WTC11 (cell line): Measurements from ENCODE around the gene KIFBP. TPM values are rescaled to one million over a fixed set of nuclear protein-coding genes. Genes with fewer than 3 reads are reported as not detected.

Source experiments
- ATAC-seq: fragments of 200-7000 bp; cut with Tn5 transposase; 2 replicates; pipeline ENCODE4 v1.10.0; 2021; ENCODE audit warnings: mild to moderate bottlenecking, moderate library complexity
- Bru-seq: library from RNA; stranded (reverse); fragments of 400-500 nt; gene quantifications from one replicate; lab custom pipeline; 2021; lab: Mats Ljungman, UMichigan
- CTCF ChIA-PET: fragments of 300-600 bp; sonication (Branson Sonifier 250); formaldehyde crosslinking; loops from one replicate; lab custom pipeline; 2021; ENCODE audit warnings: antibody characterized with exemption; lab: Charles Lee
- POLR2A ChIA-PET: fragments of 350-600 bp; sonication (Branson Sonifier 250); formaldehyde crosslinking; loops from one replicate; lab custom pipeline; 2021; ENCODE audit warnings: antibody characterized with exemption; lab: Charles Lee
- DNase-seq: peaks from one replicate; pipeline ENCODE4 v3.0.0; 2021; ENCODE audit warnings: low spot score
- H3K27ac Mint-ChIP-seq: 2 replicates; pipeline ENCODE4 v1.8.0; 2021; ENCODE audit warnings: mixed read lengths
- H3K27me3 Mint-ChIP-seq: 2 replicates; pipeline ENCODE4 v1.8.0; 2021; ENCODE audit warnings: low read depth, mild to moderate bottlenecking, moderate library complexity, mixed read lengths
- H3K36me3 Mint-ChIP-seq: 2 replicates; pipeline ENCODE4 v1.8.0; 2021; ENCODE audit warnings: mixed read lengths
- H3K4me1 Mint-ChIP-seq: 2 replicates; pipeline ENCODE4 v1.8.0; 2022; ENCODE audit warnings: mixed read lengths
- H3K4me3 Mint-ChIP-seq: 2 replicates; pipeline ENCODE4 v1.8.0; 2021; ENCODE audit warnings: mild to moderate bottlenecking, moderate library complexity, mixed read lengths
- H3K9me3 Mint-ChIP-seq: 2 replicates; pipeline ENCODE4 v1.8.0; 2021; ENCODE audit warnings: mixed read lengths
- ATF3 ChIP-seq: sonication (generic); formaldehyde crosslinking; conservative IDR thresholded peaks from 2 replicates; pipeline ENCODE4 v1.8.1; 2022; ENCODE audit warnings: mild to moderate bottlenecking, missing genetic modification reagents
- CREB1 ChIP-seq: sonication (generic); formaldehyde crosslinking; IDR thresholded peaks from 2 replicates; pipeline ENCODE4 v1.8.0; 2023; ENCODE audit warnings: mild to moderate bottlenecking, missing genetic modification reagents
- ETV6 ChIP-seq: sonication (generic); formaldehyde crosslinking; IDR thresholded peaks from 2 replicates; pipeline ENCODE4 v1.8.1; 2022; ENCODE audit warnings: mild to moderate bottlenecking, missing genetic modification reagents
- FOXJ3 ChIP-seq: sonication (generic); formaldehyde crosslinking; IDR thresholded peaks from 2 replicates; pipeline ENCODE4 v1.9.0; 2021; ENCODE audit warnings: missing genetic modification reagents, mild to moderate bottlenecking, borderline replicate concordance
- FOXK1 ChIP-seq: sonication (generic); formaldehyde crosslinking; IDR thresholded peaks from 2 replicates; pipeline ENCODE4 v1.8.0; 2022; ENCODE audit warnings: mild to moderate bottlenecking, moderate library complexity, missing genetic modification reagents
- FOXP1 ChIP-seq: sonication (generic); formaldehyde crosslinking; IDR thresholded peaks from 2 replicates; pipeline ENCODE4 v1.8.0; 2022; ENCODE audit warnings: missing genetic modification reagents, mild to moderate bottlenecking, moderate library complexity, borderline replicate concordance
- GABPB1 ChIP-seq: sonication (generic); formaldehyde crosslinking; IDR thresholded peaks from 2 replicates; pipeline ENCODE4 v1.8.1; 2023; ENCODE audit warnings: mild to moderate bottlenecking, missing genetic modification reagents
- GTF2I ChIP-seq: fragments of 250-450 bp; sonication (Bioruptor Pico); conservative IDR thresholded peaks from 2 replicates; pipeline ENCODE4 v1.4.0; 2021; ENCODE audit warnings: mild to moderate bottlenecking
- HMGA2 ChIP-seq: fragments of 250-450 bp; sonication (Bioruptor Pico); IDR thresholded peaks from 2 replicates; pipeline ENCODE4 v1.4.0; 2021; ENCODE audit warnings: mild to moderate bottlenecking, moderate library complexity
- MYBL2 ChIP-seq: sonication (generic); formaldehyde crosslinking; IDR thresholded peaks from 2 replicates; pipeline ENCODE4 v1.8.1; 2023; ENCODE audit warnings: mild to moderate bottlenecking, moderate library complexity, missing genetic modification reagents
- NFE2L1 ChIP-seq: sonication (generic); formaldehyde crosslinking; IDR thresholded peaks from 2 replicates; pipeline ENCODE4 v1.8.1; 2023; ENCODE audit warnings: missing genetic modification reagents
- NFYB ChIP-seq: sonication (generic); formaldehyde crosslinking; conservative IDR thresholded peaks from 2 replicates; pipeline ENCODE4 v1.8.0; 2022; ENCODE audit warnings: low read depth, missing genetic modification reagents
- SMAD4 ChIP-seq: sonication (generic); formaldehyde crosslinking; IDR thresholded peaks from 2 replicates; pipeline ENCODE4 v1.8.0; 2022; ENCODE audit warnings: mild to moderate bottlenecking, missing genetic modification reagents
- SP1 ChIP-seq: sonication (generic); formaldehyde crosslinking; conservative IDR thresholded peaks from 2 replicates; pipeline ENCODE4 v1.8.1; 2022; ENCODE audit warnings: missing genetic modification reagents
- TEAD1 ChIP-seq: sonication (generic); formaldehyde crosslinking; IDR thresholded peaks from 2 replicates; pipeline ENCODE4 v1.8.0; 2022; ENCODE audit warnings: mild to moderate bottlenecking, missing genetic modification reagents
- TEAD4 ChIP-seq: sonication (generic); formaldehyde crosslinking; IDR thresholded peaks from 2 replicates; pipeline ENCODE4 v1.8.0; 2022; ENCODE audit warnings: mild to moderate bottlenecking, missing genetic modification reagents
- ZNF219 ChIP-seq: sonication (generic); formaldehyde crosslinking; IDR thresholded peaks from 2 replicates; pipeline ENCODE4 v1.8.0; 2023; ENCODE audit warnings: missing genetic modification reagents, mild to moderate bottlenecking, borderline replicate concordance
- ZNF232 ChIP-seq: sonication (generic); formaldehyde crosslinking; IDR thresholded peaks from 2 replicates; pipeline ENCODE4 v1.8.0; 2022; ENCODE audit warnings: mild to moderate bottlenecking, missing genetic modification reagents
- ZNF263 ChIP-seq: sonication (generic); formaldehyde crosslinking; IDR thresholded peaks from 2 replicates; pipeline ENCODE4 v1.8.1; 2022; ENCODE audit warnings: low read depth, mild to moderate bottlenecking, moderate library complexity, missing genetic modification reagents
- ZNF423 ChIP-seq: fragments of 250-450 bp; sonication (Bioruptor Pico); IDR thresholded peaks from 2 replicates; pipeline ENCODE4 v2.1.2; 2022; ENCODE audit warnings: mild to moderate bottlenecking, moderate library complexity
- ZNF512 ChIP-seq: sonication (generic); formaldehyde crosslinking; IDR thresholded peaks from 2 replicates; pipeline ENCODE4 v1.8.1; 2022; ENCODE audit warnings: missing genetic modification reagents, borderline replicate concordance
- long read RNA-seq, 3 experiments: library from RNA in 1 of 3; library from capped mRNA in 1 of 3; library from polyadenylated mRNA in 1 of 3; unstranded in 2 of 3; stranded (forward) in 1 of 3; transcript quantifications; one replicate each; pipeline ENCODE4 v2.0.0, GENCODE V29; 2021
- total RNA-seq: library from RNA; stranded (reverse); gene quantifications from 3 replicates; pipeline ENCODE4 v1.2.3, GENCODE V29; 2021
- TF ChIP-seq, protein P1 (sequence below): sonication (generic); formaldehyde crosslinking; IDR thresholded peaks from 2 replicates; pipeline ENCODE4 v1.8.0; 2023; ENCODE audit warnings: missing genetic modification reagents, mild to moderate bottlenecking, borderline replicate concordance
- TF ChIP-seq, protein P2 (sequence below): sonication (generic); formaldehyde crosslinking; IDR thresholded peaks from 2 replicates; pipeline ENCODE4 v1.8.0; 2022; ENCODE audit warnings: mild to moderate bottlenecking, missing genetic modification reagents
- TF ChIP-seq, protein P3 (sequence below): fragments of 250-450 bp; sonication (Bioruptor Pico); IDR thresholded peaks from 2 replicates; pipeline ENCODE4 v1.9.0; 2021; ENCODE audit warnings: mild to moderate bottlenecking
- TF ChIP-seq, protein P4 (sequence below): sonication (generic); formaldehyde crosslinking; IDR thresholded peaks from 2 replicates; pipeline ENCODE4 v1.8.1; 2023; ENCODE audit warnings: mild to moderate bottlenecking, moderate library complexity, missing genetic modification reagents
- TF ChIP-seq, protein P5 (sequence below): sonication (generic); formaldehyde crosslinking; IDR thresholded peaks from 2 replicates; pipeline ENCODE4 v1.8.1; 2022; ENCODE audit warnings: mild to moderate bottlenecking, moderate library complexity, missing genetic modification reagents

KIFBP gene
- 31.2 to 34.7 TPM (median 33.4 TPM) in 3 replicates for total RNA-seq
- percentile 81 among the genes with signal in this experiment for Bru-seq, nascent RNA
- long read RNA-seq, experiment 1, transcript KIF1BP-201 (7 exons, 2,544 nt) = major isoform, 211 of 238 reads
- long read RNA-seq, experiment 1, partial matches to known transcripts = 3 of 238 reads
- long read RNA-seq, experiment 1, other reads (novel, unspliced or antisense) = 21 of 238 reads
- long read RNA-seq, experiment 2, transcript KIF1BP-201 (7 exons, 2,544 nt) = major isoform, 36 of 48 reads
- long read RNA-seq, experiment 2, partial matches to known transcripts = 11 of 48 reads
- long read RNA-seq, experiment 2, other reads (novel, unspliced or antisense) = 1 of 48 reads
- long read RNA-seq, experiment 3, transcript KIF1BP-201 (7 exons, 2,544 nt) = major isoform, 49 of 66 reads
- long read RNA-seq, experiment 3, partial matches to known transcripts = 14 of 66 reads
- long read RNA-seq, experiment 3, other reads (novel, unspliced or antisense) = 2 of 66 reads

GRCh38 chr10:68988530-68989316, at the start of gene KIFBP:
KIFBP (plus strand) TSS chr10:68988803; CDS start chr10:68988833, 30 bp downstream.
- Mint-ChIP-seq H3K4me1 (peaks cover 25% of the 10 kb centered on the region), H3K27me3 (no peaks in the 10 kb centered on the region), H3K27ac (peak within 1 kb of the TSS; percentile 98), H3K36me3 (peaks cover 15% of the 10 kb centered on the region), H3K4me3 (peak within 1 kb of the TSS; percentile 94), H3K9me3 (no peaks in the 10 kb centered on the region)
- ATAC-seq (peak; percentile 89), DNase-seq (peak; percentile 92)
- POLR2A ChIA-PET = no interaction called here
- CTCF ChIA-PET = interaction anchor here (0.5 to 1.1 kb wide), 4 partner anchors 33 to 581 kb away, joined by 3 to 5 read pairs (median 4); partner anchors contain the start of gene DDX21
- TF ChIP-seq ETV6 (CRISPR knock-in tag) (peak; percentile 58; the same call in 1 of the 2 replicates), FOXK1 (CRISPR knock-in tag) (peak; percentile 76; the same call in 1 of the 2 replicates), ATF3 (no peak), FOXJ3 (CRISPR knock-in tag) (no peak), CREB1 (CRISPR knock-in tag) (no peak), FOXP1 (peak; percentile 79; the same call in 1 of the 2 replicates), SP1 (CRISPR knock-in tag) (peak; percentile 68; the same call in 1 of the 2 replicates), GTF2I (no peak), ZNF263 (CRISPR knock-in tag) (peak; percentile 48; the same call in 1 of the 2 replicates), NFYB (peak; percentile 79), ZNF219 (0 out of 2 replicates have a peak, but pooled peaks have one; percentile 53), NFE2L1 (CRISPR knock-in tag) (peak; percentile 28; the same call in 1 of the 2 replicates), GABPB1 (CRISPR knock-in tag) (peak; percentile 22; the same call in 1 of the 2 replicates), MYBL2 (CRISPR knock-in tag) (peak; percentile 47; the same call in 1 of the 2 replicates), SMAD4 (CRISPR knock-in tag) (no peak), ZNF232 (CRISPR knock-in tag) (peak; percentile 83), ZNF423 (CRISPR knock-in tag) (no peak), TEAD4 (peak; percentile 49; the same call in 1 of the 2 replicates), HMGA2 (CRISPR knock-in tag) (no peak), ZNF512 (CRISPR knock-in tag) (0 out of 2 replicates have a peak, but pooled peaks have one; percentile 35), TEAD1 (CRISPR knock-in tag) (0 out of 2 replicates have a peak, but pooled peaks have one; percentile 80)
- TF ChIP-seq, protein P1, sequence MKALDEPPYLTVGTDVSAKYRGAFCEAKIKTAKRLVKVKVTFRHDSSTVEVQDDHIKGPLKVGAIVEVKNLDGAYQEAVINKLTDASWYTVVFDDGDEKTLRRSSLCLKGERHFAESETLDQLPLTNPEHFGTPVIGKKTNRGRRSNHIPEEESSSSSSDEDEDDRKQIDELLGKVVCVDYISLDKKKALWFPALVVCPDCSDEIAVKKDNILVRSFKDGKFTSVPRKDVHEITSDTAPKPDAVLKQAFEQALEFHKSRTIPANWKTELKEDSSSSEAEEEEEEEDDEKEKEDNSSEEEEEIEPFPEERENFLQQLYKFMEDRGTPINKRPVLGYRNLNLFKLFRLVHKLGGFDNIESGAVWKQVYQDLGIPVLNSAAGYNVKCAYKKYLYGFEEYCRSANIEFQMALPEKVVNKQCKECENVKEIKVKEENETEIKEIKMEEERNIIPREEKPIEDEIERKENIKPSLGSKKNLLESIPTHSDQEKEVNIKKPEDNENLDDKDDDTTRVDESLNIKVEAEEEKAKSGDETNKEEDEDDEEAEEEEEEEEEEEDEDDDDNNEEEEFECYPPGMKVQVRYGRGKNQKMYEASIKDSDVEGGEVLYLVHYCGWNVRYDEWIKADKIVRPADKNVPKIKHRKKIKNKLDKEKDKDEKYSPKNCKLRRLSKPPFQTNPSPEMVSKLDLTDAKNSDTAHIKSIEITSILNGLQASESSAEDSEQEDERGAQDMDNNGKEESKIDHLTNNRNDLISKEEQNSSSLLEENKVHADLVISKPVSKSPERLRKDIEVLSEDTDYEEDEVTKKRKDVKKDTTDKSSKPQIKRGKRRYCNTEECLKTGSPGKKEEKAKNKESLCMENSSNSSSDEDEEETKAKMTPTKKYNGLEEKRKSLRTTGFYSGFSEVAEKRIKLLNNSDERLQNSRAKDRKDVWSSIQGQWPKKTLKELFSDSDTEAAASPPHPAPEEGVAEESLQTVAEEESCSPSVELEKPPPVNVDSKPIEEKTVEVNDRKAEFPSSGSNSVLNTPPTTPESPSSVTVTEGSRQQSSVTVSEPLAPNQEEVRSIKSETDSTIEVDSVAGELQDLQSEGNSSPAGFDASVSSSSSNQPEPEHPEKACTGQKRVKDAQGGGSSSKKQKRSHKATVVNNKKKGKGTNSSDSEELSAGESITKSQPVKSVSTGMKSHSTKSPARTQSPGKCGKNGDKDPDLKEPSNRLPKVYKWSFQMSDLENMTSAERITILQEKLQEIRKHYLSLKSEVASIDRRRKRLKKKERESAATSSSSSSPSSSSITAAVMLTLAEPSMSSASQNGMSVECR (CRISPR knock-in tag) = peak; percentile 80; the same call in 1 of the 2 replicates
- TF ChIP-seq, protein P2, sequence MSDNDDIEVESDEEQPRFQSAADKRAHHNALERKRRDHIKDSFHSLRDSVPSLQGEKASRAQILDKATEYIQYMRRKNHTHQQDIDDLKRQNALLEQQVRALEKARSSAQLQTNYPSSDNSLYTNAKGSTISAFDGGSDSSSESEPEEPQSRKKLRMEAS (CRISPR knock-in tag) = peak; percentile 82
- TF ChIP-seq, protein P3, sequence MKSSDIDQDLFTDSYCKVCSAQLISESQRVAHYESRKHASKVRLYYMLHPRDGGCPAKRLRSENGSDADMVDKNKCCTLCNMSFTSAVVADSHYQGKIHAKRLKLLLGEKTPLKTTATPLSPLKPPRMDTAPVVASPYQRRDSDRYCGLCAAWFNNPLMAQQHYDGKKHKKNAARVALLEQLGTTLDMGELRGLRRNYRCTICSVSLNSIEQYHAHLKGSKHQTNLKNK (CRISPR knock-in tag) = 0 out of 2 replicates have a peak, but pooled peaks have one; percentile 44
- TF ChIP-seq, protein P4, sequence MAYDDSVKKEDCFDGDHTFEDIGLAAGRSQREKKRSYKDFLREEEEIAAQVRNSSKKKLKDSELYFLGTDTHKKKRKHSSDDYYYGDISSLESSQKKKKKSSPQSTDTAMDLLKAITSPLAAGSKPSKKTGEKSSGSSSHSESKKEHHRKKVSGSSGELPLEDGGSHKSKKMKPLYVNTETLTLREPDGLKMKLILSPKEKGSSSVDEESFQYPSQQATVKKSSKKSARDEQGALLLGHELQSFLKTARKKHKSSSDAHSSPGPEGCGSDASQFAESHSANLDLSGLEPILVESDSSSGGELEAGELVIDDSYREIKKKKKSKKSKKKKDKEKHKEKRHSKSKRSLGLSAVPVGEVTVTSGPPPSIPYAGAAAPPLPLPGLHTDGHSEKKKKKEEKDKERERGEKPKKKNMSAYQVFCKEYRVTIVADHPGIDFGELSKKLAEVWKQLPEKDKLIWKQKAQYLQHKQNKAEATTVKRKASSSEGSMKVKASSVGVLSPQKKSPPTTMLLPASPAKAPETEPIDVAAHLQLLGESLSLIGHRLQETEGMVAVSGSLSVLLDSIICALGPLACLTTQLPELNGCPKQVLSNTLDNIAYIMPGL (CRISPR knock-in tag) = peak; percentile 97
- TF ChIP-seq, protein P5, sequence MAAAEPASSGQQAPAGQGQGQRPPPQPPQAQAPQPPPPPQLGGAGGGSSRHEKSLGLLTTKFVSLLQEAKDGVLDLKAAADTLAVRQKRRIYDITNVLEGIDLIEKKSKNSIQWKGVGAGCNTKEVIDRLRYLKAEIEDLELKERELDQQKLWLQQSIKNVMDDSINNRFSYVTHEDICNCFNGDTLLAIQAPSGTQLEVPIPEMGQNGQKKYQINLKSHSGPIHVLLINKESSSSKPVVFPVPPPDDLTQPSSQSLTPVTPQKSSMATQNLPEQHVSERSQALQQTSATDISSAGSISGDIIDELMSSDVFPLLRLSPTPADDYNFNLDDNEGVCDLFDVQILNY = peak; percentile 89
